HL-60 (cell line): ENCODE data around the gene MPO.

Source experiments
- GABPA ChIP-seq: IDR thresholded peaks from 2 replicates; pipeline ENCODE4 v1.6.1; 2012; ENCODE audit warnings: low read depth
- POLR2AphosphoS5 ChIP-seq: IDR thresholded peaks from 2 replicates; pipeline ENCODE4 v1.6.1; 2012; ENCODE audit warnings: low read depth
- SPI1 ChIP-seq: IDR thresholded peaks from 2 replicates; pipeline ENCODE4 v1.6.1; 2012; ENCODE audit warnings: low read depth, mild to moderate bottlenecking, borderline replicate concordance
- TF ChIP-seq, protein P1 (sequence below): IDR thresholded peaks from one replicate; pipeline ENCODE4 v1.5.1; 2011; ENCODE audit warnings: low read length, control low read depth, inconsistent platforms; ENCODE audit not compliant: insufficient read depth
- TF ChIP-seq, protein P2 (sequence below): IDR thresholded peaks from 2 replicates; pipeline ENCODE4 v1.6.1; 2012; ENCODE audit warnings: low read depth; ENCODE audit not compliant: insufficient replicate concordance

DNA sequence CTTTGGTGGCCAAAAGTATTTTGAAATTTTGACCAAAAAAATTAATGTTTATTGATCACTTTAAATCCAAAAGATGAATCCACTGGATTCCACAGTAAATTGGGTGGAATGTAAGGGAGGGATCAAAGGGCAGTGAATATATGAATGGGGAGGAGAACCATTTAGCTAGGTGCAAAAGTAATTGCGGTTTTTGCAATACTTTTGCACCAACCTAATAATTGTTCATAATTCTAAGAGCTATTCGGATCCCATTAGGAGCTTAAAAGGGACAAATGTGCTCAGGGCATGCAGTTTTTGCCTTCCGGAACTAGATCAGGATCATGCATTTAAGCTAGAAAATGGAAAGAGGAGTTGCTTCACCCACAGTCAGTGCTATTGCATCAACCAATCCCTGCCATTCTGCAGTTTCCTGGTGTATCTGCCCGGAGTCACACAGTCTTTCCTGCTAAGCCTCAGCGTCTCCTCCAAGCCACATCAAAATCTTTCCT lies 42.5 kb downstream of the MPO start, which contains the start of gene LPO:
- TF ChIP-seq, protein P1, sequence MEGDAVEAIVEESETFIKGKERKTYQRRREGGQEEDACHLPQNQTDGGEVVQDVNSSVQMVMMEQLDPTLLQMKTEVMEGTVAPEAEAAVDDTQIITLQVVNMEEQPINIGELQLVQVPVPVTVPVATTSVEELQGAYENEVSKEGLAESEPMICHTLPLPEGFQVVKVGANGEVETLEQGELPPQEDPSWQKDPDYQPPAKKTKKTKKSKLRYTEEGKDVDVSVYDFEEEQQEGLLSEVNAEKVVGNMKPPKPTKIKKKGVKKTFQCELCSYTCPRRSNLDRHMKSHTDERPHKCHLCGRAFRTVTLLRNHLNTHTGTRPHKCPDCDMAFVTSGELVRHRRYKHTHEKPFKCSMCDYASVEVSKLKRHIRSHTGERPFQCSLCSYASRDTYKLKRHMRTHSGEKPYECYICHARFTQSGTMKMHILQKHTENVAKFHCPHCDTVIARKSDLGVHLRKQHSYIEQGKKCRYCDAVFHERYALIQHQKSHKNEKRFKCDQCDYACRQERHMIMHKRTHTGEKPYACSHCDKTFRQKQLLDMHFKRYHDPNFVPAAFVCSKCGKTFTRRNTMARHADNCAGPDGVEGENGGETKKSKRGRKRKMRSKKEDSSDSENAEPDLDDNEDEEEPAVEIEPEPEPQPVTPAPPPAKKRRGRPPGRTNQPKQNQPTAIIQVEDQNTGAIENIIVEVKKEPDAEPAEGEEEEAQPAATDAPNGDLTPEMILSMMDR = no peak
- TF ChIP-seq GABPA (no peak), SPI1 (no peak), POLR2AphosphoS5 (no peak)
- TF ChIP-seq, protein P2, sequence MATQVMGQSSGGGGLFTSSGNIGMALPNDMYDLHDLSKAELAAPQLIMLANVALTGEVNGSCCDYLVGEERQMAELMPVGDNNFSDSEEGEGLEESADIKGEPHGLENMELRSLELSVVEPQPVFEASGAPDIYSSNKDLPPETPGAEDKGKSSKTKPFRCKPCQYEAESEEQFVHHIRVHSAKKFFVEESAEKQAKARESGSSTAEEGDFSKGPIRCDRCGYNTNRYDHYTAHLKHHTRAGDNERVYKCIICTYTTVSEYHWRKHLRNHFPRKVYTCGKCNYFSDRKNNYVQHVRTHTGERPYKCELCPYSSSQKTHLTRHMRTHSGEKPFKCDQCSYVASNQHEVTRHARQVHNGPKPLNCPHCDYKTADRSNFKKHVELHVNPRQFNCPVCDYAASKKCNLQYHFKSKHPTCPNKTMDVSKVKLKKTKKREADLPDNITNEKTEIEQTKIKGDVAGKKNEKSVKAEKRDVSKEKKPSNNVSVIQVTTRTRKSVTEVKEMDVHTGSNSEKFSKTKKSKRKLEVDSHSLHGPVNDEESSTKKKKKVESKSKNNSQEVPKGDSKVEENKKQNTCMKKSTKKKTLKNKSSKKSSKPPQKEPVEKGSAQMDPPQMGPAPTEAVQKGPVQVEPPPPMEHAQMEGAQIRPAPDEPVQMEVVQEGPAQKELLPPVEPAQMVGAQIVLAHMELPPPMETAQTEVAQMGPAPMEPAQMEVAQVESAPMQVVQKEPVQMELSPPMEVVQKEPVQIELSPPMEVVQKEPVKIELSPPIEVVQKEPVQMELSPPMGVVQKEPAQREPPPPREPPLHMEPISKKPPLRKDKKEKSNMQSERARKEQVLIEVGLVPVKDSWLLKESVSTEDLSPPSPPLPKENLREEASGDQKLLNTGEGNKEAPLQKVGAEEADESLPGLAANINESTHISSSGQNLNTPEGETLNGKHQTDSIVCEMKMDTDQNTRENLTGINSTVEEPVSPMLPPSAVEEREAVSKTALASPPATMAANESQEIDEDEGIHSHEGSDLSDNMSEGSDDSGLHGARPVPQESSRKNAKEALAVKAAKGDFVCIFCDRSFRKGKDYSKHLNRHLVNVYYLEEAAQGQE = no peak
